GM23338 (cell line): ENCODE measurements around the gene CFAP47. TPM values are rescaled to one million over a fixed set of nuclear protein-coding genes. Genes with fewer than 3 reads are reported as not detected.

Experiments used
- ATAC-seq: fragments of 200-7000 bp; cut with Tn5 transposase; 3 replicates; pipeline ENCODE4 v1.9.1; 2020
- DNase-seq: peaks from one replicate; pipeline ENCODE4 v3.0.0-alpha.2; 2015; ENCODE audit warnings: low spot score
- H2AFZ ChIP-seq: fragments of 200-600 bp; sonication (generic); 2 replicates; pipeline ENCODE4 v1.8.0; 2016; ENCODE audit warnings: antibody characterized with exemption, mild to moderate bottlenecking, moderate library complexity
- H3F3A ChIP-seq: fragments of 200-600 bp; sonication (generic); replicated peaks from 2 replicates; pipeline ENCODE4 v1.8.0; 2017; ENCODE audit warnings: antibody characterized with exemption, mixed run types, low read depth
- H3K27ac ChIP-seq: fragments of 200-600 bp; sonication (generic); 2 replicates; pipeline ENCODE4 v1.6.1; 2016; ENCODE audit warnings: low read depth
- H3K27me3 ChIP-seq: fragments of 200-600 bp; sonication (generic); 2 replicates; pipeline ENCODE4 v1.8.0; 2016; ENCODE audit warnings: mild to moderate bottlenecking, mixed run types, moderate library complexity; ENCODE audit not compliant: insufficient read depth
- H3K36me3 ChIP-seq: fragments of 200-600 bp; sonication (generic); 2 replicates; pipeline ENCODE4 v1.8.0; 2016; ENCODE audit warnings: mild to moderate bottlenecking; ENCODE audit not compliant: insufficient read depth
- H3K4me1 ChIP-seq: fragments of 200-600 bp; sonication (generic); 2 replicates; pipeline ENCODE4 v1.8.0; 2016; ENCODE audit warnings: mild to moderate bottlenecking, moderate library complexity; ENCODE audit not compliant: insufficient read depth
- H3K4me2 ChIP-seq: fragments of 200-600 bp; sonication (generic); 2 replicates; pipeline ENCODE4 v1.7.1; 2017; ENCODE audit warnings: mixed run types
- H3K4me3 ChIP-seq: fragments of 200-600 bp; sonication (generic); 2 replicates; pipeline ENCODE4 v1.6.1; 2016; ENCODE audit warnings: mixed run types
- H3K79me2 ChIP-seq: fragments of 200-600 bp; sonication (generic); replicated peaks from 2 replicates; pipeline ENCODE4 v1.8.0; 2017; ENCODE audit warnings: mild to moderate bottlenecking; ENCODE audit not compliant: insufficient read depth
- H3K9me2 ChIP-seq: fragments of 200-600 bp; sonication (generic); 2 replicates; pipeline ENCODE4 v1.8.0; 2017; ENCODE audit not compliant: insufficient read depth
- H4K20me1 ChIP-seq: fragments of 200-600 bp; sonication (generic); replicated peaks from 2 replicates; pipeline ENCODE4 v1.8.0; 2017; ENCODE audit warnings: mild to moderate bottlenecking; ENCODE audit not compliant: insufficient read depth
- H3K27ac Mint-ChIP-seq: 2 replicates; pipeline ENCODE4 v1.8.0; 2020; ENCODE audit warnings: inconsistent platforms, mild to moderate bottlenecking, moderate library complexity, mixed read lengths
- H3K27me3 Mint-ChIP-seq: 3 replicates; pipeline ENCODE4 v1.8.0; 2022; ENCODE audit warnings: low read depth, mild to moderate bottlenecking, moderate library complexity, mixed read lengths, inconsistent platforms; ENCODE audit not compliant: insufficient read depth, poor library complexity
- H3K36me3 Mint-ChIP-seq: 3 replicates; pipeline ENCODE4 v1.8.0; 2021; ENCODE audit warnings: low read depth, mild to moderate bottlenecking, inconsistent platforms, moderate library complexity, mixed read lengths
- H3K4me1 Mint-ChIP-seq: 3 replicates; pipeline ENCODE4 v1.8.0; 2020; ENCODE audit warnings: mild to moderate bottlenecking, inconsistent platforms, mixed read lengths
- H3K4me3 Mint-ChIP-seq: 3 replicates; pipeline ENCODE4 v1.8.0; 2021; ENCODE audit warnings: moderate library complexity, mild to moderate bottlenecking, inconsistent platforms, mixed read lengths
- H3K9me3 Mint-ChIP-seq: 3 replicates; pipeline ENCODE4 v1.8.0; 2020; ENCODE audit warnings: moderate library complexity, mild to moderate bottlenecking, inconsistent platforms, mixed read lengths
- CREB1 ChIP-seq: fragments of 250-450 bp; sonication (Bioruptor Pico); IDR thresholded peaks from 2 replicates; pipeline ENCODE4 v1.5.0; 2020; ENCODE audit warnings: low read depth, mild to moderate bottlenecking, moderate library complexity
- EZH2 ChIP-seq: fragments of 200-600 bp; sonication (generic); IDR thresholded peaks from one replicate; pipeline ENCODE4 v1.8.0; 2017; ENCODE audit warnings: antibody characterized with exemption, mild to moderate bottlenecking, low read depth; ENCODE audit not compliant: unreplicated experiment
- EZH2phosphoT487 ChIP-seq: fragments of 200-600 bp; sonication (generic); IDR thresholded peaks from one replicate; pipeline ENCODE4 v1.8.1; 2018; ENCODE audit warnings: antibody characterized with exemption; ENCODE audit not compliant: unreplicated experiment
- JUNB ChIP-seq: IDR thresholded peaks from one replicate; pipeline ENCODE4 v1.6.1; 2016; ENCODE audit warnings: antibody characterized with exemption; ENCODE audit not compliant: unreplicated experiment
- NANOG ChIP-seq: IDR thresholded peaks from 2 replicates; pipeline ENCODE4 v1.6.1; 2016; ENCODE audit warnings: antibody characterized with exemption, borderline replicate concordance
- POLR2AphosphoS5 ChIP-seq: IDR thresholded peaks from 2 replicates; pipeline ENCODE4 v1.6.1; 2016; ENCODE audit warnings: antibody characterized with exemption, low read depth
- STAT1 ChIP-seq: IDR thresholded peaks from one replicate; pipeline ENCODE4 v1.6.1; 2016; ENCODE audit warnings: antibody characterized with exemption; ENCODE audit not compliant: unreplicated experiment
- ZNF114 ChIP-seq: fragments of 250-450 bp; sonication (Bioruptor Pico); IDR thresholded peaks from 2 replicates; pipeline ENCODE4 v1.5.0; 2020; ENCODE audit warnings: mild to moderate bottlenecking, moderate library complexity
- ZNF331 ChIP-seq: fragments of 250-450 bp; sonication (Bioruptor Pico); IDR thresholded peaks from 2 replicates; pipeline ENCODE4 v1.5.0; 2020; ENCODE audit warnings: low read depth, mild to moderate bottlenecking, moderate library complexity
- polyA plus RNA-seq: library from polyadenylated mRNA; unstranded; fragments of >200 nt; fragmentation: Nextera tagmentation; extraction: Ambion mirVana; gene quantifications from 2 replicates; pipeline ENCODE4 v1.2.1, GENCODE V29; 2016
- total RNA-seq: library from RNA; depleted of rRNA; stranded (reverse); fragments of >200 nt; shearing (Covaris generic); gene quantifications from 2 replicates; pipeline ENCODE4 v1.2.3, GENCODE V29; 2014
- TF ChIP-seq, protein P1 (sequence below): IDR thresholded peaks from one replicate; pipeline ENCODE4 v1.6.1; 2018; ENCODE audit warnings: antibody characterized with exemption; ENCODE audit not compliant: unreplicated experiment
- TF ChIP-seq, protein P2 (sequence below): IDR thresholded peaks from 2 replicates; pipeline ENCODE4 v1.6.1; 2016; ENCODE audit warnings: antibody characterized with exemption
- TF ChIP-seq, protein P3 (sequence below): fragments of 250-450 bp; sonication (Bioruptor Pico); IDR thresholded peaks from 2 replicates; pipeline ENCODE4 v1.5.0; 2020; ENCODE audit warnings: mild to moderate bottlenecking, moderate library complexity
- TF ChIP-seq, protein P4 (sequence below), 2 experiments: fragments of 200-600 bp in 1 of 2; sonication (generic) in 1 of 2; conservative IDR thresholded peaks; 2 replicates each; pipeline versions ENCODE4 v1.5.1 to v1.6.1; 2016 to 2017; ENCODE audit warnings: antibody characterized with exemption in 2 of 2, low read depth in 2 of 2, mild to moderate bottlenecking in 2 of 2, moderate library complexity in 1 of 2

The CFAP47 gene
- total and polyA plus RNA-seq, 2 experiments from 2014 or later, result not detected

DNA sequence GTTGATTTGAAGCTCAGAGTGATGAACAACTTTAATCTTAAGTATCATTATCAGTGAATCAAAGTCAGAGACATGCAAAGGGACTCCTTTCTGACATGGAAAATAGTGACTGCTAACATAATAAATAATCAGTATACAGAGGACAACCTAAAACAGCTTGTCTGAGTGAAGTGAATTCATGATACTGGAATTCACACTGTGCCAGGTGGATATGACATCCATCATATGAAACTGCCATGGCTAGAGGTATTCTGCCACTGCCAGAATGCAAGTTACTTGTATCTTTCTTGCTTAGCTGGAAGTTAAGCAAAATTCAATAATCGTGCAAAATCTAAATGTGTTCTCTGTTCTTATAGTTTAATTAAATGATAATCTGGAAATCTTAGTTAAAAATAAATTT, 429.0 kb downstream of the CFAP47 start (continued):
- TF ChIP-seq ZNF331 (CRISPR knock-in tag), result no peak
- no peak for TF ChIP-seq NANOG
- TF ChIP-seq JUNB, result no peak

DNA sequence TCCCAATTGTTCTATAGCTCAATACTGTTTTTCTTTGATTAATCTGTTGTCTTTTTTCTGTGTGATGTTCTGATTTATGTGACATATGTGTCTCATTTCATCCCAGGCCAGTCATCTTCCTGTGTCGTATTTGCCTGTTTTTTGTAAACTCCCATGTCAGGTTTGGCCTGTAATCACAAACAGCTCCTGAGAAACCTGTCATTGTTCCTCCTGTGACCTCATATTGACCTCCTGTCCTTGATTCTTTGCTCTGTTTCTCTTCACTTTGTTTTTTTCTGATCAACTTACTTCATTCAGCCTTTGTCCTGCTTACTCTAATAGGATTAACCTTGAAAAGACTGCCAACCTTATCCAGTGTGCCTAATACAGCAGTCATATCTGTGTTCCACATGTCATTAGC, 438.3 kb downstream of the CFAP47 start:
- Histone ChIP-seq H3K9me2 (no peaks in the 10 kb centered on the region), H3K4me1 (no peaks in the 10 kb centered on the region), H2AFZ (no peak overlapping the region), H3K27ac (no peak overlapping the region), H3K4me3 (no peak overlapping the region), H4K20me1 (no peaks in the 10 kb centered on the region), H3K36me3 (no peaks in the 10 kb centered on the region), H3K27me3 (no peaks in the 10 kb centered on the region), H3F3A (no peaks in the 10 kb centered on the region), H3K79me2 (no peaks in the 10 kb centered on the region), H3K4me2 (no peak overlapping the region)
- no peak overlapping the region for H3K27ac Mint-ChIP-seq
- ATAC-seq, result no peak
- no peaks in the 10 kb centered on the region for H3K4me1 Mint-ChIP-seq
- H3K4me3 Mint-ChIP-seq, result no peak overlapping the region
- H3K27me3 Mint-ChIP-seq, result no peaks in the 10 kb centered on the region
- TF ChIP-seq, protein P1, sequence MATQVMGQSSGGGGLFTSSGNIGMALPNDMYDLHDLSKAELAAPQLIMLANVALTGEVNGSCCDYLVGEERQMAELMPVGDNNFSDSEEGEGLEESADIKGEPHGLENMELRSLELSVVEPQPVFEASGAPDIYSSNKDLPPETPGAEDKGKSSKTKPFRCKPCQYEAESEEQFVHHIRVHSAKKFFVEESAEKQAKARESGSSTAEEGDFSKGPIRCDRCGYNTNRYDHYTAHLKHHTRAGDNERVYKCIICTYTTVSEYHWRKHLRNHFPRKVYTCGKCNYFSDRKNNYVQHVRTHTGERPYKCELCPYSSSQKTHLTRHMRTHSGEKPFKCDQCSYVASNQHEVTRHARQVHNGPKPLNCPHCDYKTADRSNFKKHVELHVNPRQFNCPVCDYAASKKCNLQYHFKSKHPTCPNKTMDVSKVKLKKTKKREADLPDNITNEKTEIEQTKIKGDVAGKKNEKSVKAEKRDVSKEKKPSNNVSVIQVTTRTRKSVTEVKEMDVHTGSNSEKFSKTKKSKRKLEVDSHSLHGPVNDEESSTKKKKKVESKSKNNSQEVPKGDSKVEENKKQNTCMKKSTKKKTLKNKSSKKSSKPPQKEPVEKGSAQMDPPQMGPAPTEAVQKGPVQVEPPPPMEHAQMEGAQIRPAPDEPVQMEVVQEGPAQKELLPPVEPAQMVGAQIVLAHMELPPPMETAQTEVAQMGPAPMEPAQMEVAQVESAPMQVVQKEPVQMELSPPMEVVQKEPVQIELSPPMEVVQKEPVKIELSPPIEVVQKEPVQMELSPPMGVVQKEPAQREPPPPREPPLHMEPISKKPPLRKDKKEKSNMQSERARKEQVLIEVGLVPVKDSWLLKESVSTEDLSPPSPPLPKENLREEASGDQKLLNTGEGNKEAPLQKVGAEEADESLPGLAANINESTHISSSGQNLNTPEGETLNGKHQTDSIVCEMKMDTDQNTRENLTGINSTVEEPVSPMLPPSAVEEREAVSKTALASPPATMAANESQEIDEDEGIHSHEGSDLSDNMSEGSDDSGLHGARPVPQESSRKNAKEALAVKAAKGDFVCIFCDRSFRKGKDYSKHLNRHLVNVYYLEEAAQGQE, result no peak
- no peak for TF ChIP-seq JUNB
- TF ChIP-seq EZH2phosphoT487, result no peak
- TF ChIP-seq EZH2, result no peak
- TF ChIP-seq, protein P2, sequence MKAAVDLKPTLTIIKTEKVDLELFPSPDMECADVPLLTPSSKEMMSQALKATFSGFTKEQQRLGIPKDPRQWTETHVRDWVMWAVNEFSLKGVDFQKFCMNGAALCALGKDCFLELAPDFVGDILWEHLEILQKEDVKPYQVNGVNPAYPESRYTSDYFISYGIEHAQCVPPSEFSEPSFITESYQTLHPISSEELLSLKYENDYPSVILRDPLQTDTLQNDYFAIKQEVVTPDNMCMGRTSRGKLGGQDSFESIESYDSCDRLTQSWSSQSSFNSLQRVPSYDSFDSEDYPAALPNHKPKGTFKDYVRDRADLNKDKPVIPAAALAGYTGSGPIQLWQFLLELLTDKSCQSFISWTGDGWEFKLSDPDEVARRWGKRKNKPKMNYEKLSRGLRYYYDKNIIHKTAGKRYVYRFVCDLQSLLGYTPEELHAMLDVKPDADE, result no peak
- TF ChIP-seq, protein P3, sequence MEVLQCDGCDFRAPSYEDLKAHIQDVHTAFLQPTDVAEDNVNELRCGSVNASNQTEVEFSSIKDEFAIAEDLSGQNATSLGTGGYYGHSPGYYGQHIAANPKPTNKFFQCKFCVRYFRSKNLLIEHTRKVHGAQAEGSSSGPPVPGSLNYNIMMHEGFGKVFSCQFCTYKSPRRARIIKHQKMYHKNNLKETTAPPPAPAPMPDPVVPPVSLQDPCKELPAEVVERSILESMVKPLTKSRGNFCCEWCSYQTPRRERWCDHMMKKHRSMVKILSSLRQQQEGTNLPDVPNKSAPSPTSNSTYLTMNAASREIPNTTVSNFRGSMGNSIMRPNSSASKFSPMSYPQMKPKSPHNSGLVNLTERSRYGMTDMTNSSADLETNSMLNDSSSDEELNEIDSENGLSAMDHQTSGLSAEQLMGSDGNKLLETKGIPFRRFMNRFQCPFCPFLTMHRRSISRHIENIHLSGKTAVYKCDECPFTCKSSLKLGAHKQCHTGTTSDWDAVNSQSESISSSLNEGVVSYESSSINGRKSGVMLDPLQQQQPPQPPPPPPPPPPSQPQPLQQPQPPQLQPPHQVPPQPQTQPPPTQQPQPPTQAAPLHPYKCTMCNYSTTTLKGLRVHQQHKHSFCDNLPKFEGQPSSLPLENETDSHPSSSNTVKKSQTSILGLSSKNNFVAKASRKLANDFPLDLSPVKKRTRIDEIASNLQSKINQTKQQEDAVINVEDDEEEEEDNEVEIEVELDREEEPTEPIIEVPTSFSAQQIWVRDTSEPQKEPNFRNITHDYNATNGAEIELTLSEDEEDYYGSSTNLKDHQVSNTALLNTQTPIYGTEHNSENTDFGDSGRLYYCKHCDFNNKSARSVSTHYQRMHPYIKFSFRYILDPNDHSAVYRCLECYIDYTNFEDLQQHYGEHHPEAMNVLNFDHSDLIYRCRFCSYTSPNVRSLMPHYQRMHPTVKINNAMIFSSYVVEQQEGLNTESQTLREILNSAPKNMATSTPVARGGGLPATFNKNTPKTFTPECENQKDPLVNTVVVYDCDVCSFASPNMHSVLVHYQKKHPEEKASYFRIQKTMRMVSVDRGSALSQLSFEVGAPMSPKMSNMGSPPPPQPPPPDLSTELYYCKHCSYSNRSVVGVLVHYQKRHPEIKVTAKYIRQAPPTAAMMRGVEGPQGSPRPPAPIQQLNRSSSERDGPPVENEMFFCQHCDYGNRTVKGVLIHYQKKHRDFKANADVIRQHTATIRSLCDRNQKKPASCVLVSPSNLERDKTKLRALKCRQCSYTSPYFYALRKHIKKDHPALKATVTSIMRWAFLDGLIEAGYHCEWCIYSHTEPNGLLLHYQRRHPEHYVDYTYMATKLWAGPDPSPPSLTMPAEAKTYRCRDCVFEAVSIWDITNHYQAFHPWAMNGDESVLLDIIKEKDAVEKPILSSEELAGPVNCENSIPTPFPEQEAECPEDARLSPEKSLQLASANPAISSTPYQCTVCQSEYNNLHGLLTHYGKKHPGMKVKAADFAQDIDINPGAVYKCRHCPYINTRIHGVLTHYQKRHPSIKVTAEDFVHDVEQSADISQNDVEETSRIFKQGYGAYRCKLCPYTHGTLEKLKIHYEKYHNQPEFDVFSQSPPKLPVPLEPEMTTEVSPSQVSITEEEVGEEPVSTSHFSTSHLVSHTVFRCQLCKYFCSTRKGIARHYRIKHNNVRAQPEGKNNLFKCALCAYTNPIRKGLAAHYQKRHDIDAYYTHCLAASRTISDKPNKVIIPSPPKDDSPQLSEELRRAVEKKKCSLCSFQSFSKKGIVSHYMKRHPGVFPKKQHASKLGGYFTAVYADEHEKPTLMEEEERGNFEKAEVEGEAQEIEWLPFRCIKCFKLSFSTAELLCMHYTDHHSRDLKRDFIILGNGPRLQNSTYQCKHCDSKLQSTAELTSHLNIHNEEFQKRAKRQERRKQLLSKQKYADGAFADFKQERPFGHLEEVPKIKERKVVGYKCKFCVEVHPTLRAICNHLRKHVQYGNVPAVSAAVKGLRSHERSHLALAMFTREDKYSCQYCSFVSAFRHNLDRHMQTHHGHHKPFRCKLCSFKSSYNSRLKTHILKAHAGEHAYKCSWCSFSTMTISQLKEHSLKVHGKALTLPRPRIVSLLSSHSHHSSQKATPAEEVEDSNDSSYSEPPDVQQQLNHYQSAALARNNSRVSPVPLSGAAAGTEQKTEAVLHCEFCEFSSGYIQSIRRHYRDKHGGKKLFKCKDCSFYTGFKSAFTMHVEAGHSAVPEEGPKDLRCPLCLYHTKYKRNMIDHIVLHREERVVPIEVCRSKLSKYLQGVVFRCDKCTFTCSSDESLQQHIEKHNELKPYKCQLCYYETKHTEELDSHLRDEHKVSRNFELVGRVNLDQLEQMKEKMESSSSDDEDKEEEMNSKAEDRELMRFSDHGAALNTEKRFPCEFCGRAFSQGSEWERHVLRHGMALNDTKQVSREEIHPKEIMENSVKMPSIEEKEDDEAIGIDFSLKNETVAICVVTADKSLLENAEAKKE, result no peak
- no peak for TF ChIP-seq ZNF114 (CRISPR knock-in tag)
- TF ChIP-seq ZNF331 (CRISPR knock-in tag), result no peak
- no peak for TF ChIP-seq CREB1 (CRISPR knock-in tag)
- TF ChIP-seq, protein P4, sequence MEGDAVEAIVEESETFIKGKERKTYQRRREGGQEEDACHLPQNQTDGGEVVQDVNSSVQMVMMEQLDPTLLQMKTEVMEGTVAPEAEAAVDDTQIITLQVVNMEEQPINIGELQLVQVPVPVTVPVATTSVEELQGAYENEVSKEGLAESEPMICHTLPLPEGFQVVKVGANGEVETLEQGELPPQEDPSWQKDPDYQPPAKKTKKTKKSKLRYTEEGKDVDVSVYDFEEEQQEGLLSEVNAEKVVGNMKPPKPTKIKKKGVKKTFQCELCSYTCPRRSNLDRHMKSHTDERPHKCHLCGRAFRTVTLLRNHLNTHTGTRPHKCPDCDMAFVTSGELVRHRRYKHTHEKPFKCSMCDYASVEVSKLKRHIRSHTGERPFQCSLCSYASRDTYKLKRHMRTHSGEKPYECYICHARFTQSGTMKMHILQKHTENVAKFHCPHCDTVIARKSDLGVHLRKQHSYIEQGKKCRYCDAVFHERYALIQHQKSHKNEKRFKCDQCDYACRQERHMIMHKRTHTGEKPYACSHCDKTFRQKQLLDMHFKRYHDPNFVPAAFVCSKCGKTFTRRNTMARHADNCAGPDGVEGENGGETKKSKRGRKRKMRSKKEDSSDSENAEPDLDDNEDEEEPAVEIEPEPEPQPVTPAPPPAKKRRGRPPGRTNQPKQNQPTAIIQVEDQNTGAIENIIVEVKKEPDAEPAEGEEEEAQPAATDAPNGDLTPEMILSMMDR (conservative IDR thresholded peaks at IDR 0.05; ENCODE audit: low read depth in 2 of 2), result no peak
- no peak for TF ChIP-seq NANOG
- TF ChIP-seq STAT1, result no peak
- no peak for TF ChIP-seq POLR2AphosphoS5
- no peak for DNase-seq
- H3K9me3 Mint-ChIP-seq, result peaks cover 8% of the 10 kb centered on the region; the same call in 2 of the 3 replicates
- no peaks in the 10 kb centered on the region for H3K36me3 Mint-ChIP-seq
